SU-DHL-6 (cell line): ENCODE results near the gene NME9.

Experiments used
- H2AFZ ChIP-seq: fragments of 200-600 bp; sonication (generic); 2 replicates; pipeline ENCODE4 v1.6.1; 2014; ENCODE audit warnings: low read depth, mild to moderate bottlenecking, moderate library complexity, mixed read lengths, antibody characterized with exemption, low read length; ENCODE audit not compliant: severe bottlenecking
- H3F3A ChIP-seq: fragments of 200-600 bp; shearing (Covaris generic); 2 replicates; pipeline ENCODE4 v1.6.0; 2016; ENCODE audit warnings: antibody characterized with exemption, mild to moderate bottlenecking; ENCODE audit not compliant: insufficient read depth
- H3K27ac ChIP-seq: fragments of 200-600 bp; sonication (generic); 2 replicates; pipeline ENCODE4 v1.5.1; 2016; ENCODE audit warnings: low read depth, mild to moderate bottlenecking, low read length, moderate library complexity, mixed read lengths
- H3K27me3 ChIP-seq: fragments of 200-600 bp; sonication (generic), shearing (Covaris generic); 2 replicates; pipeline ENCODE4 v1.6.0; 2014; ENCODE audit warnings: mild to moderate bottlenecking, low read length
- H3K36me3 ChIP-seq: fragments of 200-600 bp; sonication (generic); 2 replicates; pipeline ENCODE4 v1.6.1; 2014; ENCODE audit warnings: mild to moderate bottlenecking, low read length, mixed read lengths
- H3K4me2 ChIP-seq: fragments of 300-600, 200-600 bp; shearing (Covaris generic), sonication (generic); 2 replicates; pipeline ENCODE4 v1.6.0; 2014; ENCODE audit warnings: low read length, low read depth, mild to moderate bottlenecking; ENCODE audit not compliant: poor library complexity, severe bottlenecking
- H3K4me3 ChIP-seq: fragments of 200-600 bp; sonication (generic); 2 replicates; pipeline ENCODE4 v1.5.1; 2014; ENCODE audit warnings: antibody characterized with exemption, low read length, mild to moderate bottlenecking, mixed read lengths; ENCODE audit not compliant: insufficient read depth, poor library complexity, severe bottlenecking
- H3K79me2 ChIP-seq: fragments of 200-600 bp; sonication (generic); 2 replicates; pipeline ENCODE4 v1.6.1; 2014; ENCODE audit warnings: mild to moderate bottlenecking, low read length, moderate library complexity; ENCODE audit not compliant: insufficient read depth
- H3K9ac ChIP-seq: fragments of 200-600 bp; sonication (generic); 2 replicates; pipeline ENCODE4 v1.7.0; 2014; ENCODE audit warnings: mild to moderate bottlenecking, low read length
- H3K9me2 ChIP-seq: fragments of 200-600 bp; sonication (generic); replicated peaks from 2 replicates; pipeline ENCODE4 v1.6.1; 2014; ENCODE audit warnings: low read length; ENCODE audit not compliant: insufficient read depth
- H3K9me3 ChIP-seq: fragments of 200-600 bp; sonication (generic); 2 replicates; pipeline ENCODE4 v1.6.1; 2014; ENCODE audit warnings: low read length, mixed read lengths; ENCODE audit not compliant: insufficient read depth
- H4K20me1 ChIP-seq: fragments of 200-600 bp; sonication (generic); 2 replicates; pipeline ENCODE4 v1.6.1; 2014; ENCODE audit warnings: low read depth, mild to moderate bottlenecking, antibody characterized with exemption, low read length, moderate library complexity, mixed read lengths
- CTCF ChIP-seq: fragments of 200-600 bp; sonication (generic); IDR thresholded peaks from one replicate; pipeline ENCODE4 v1.5.1; 2017; ENCODE audit warnings: antibody characterized with exemption, mild to moderate bottlenecking, low read length, moderate library complexity; ENCODE audit not compliant: insufficient read depth, poor library complexity, severe bottlenecking
- EZH2phosphoT487 ChIP-seq: fragments of 200-600 bp; sonication (generic), shearing (Covaris generic); conservative IDR thresholded peaks from 2 replicates; pipeline ENCODE4 v1.6.1; 2018; ENCODE audit warnings: mild to moderate bottlenecking, antibody characterized with exemption, low read length, moderate library complexity, mixed read lengths

NME9 gene

GRCh38 chr3:138323971-138324370 is 5.7 kb downstream of the NME9 start:
- Histone ChIP-seq H3K9me3 (no peaks in the 10 kb centered on the region), H3K4me2 (no peak overlapping the region), H3K79me2 (no peaks in the 10 kb centered on the region), H3K27me3 (no peaks in the 10 kb centered on the region), H3K4me3 (no peak overlapping the region), H3F3A (peaks cover 4% of the 10 kb centered on the region; the same call in 1 of the 2 replicates), H2AFZ (no peak overlapping the region), H4K20me1 (no peaks in the 10 kb centered on the region), H3K27ac (no peak overlapping the region), H3K9ac (no peak overlapping the region), H3K36me3 (no peaks in the 10 kb centered on the region), H3K9me2 (no peaks in the 10 kb centered on the region)
- TF ChIP-seq CTCF (no peak), EZH2phosphoT487 (no peak)

- Histone ChIP-seq H2AFZ (no peak overlapping the region), H3K9me3 (no peaks in the 10 kb centered on the region), H4K20me1 (no peaks in the 10 kb centered on the region), H3K4me2 (no peak overlapping the region), H3K4me3 (no peak overlapping the region), H3K79me2 (no peaks in the 10 kb centered on the region), H3K27me3 (no peaks in the 10 kb centered on the region), H3K9me2 (no peaks in the 10 kb centered on the region), H3F3A (no peaks in the 10 kb centered on the region), H3K36me3 (no peaks in the 10 kb centered on the region), H3K27ac (no peak overlapping the region), H3K9ac (no peak overlapping the region)
- no peak for TF ChIP-seq CTCF
- no peak for TF ChIP-seq EZH2phosphoT487
Measured at GRCh38 chr3:138317687-138318086, 12.0 kb downstream of the NME9 start.

- Histone ChIP-seq H4K20me1 (no peaks in the 10 kb centered on the region), H3K36me3 (no peaks in the 10 kb centered on the region), H3K9ac (no peak overlapping the region), H3K79me2 (no peaks in the 10 kb centered on the region), H2AFZ (no peak overlapping the region), H3K9me2 (no peaks in the 10 kb centered on the region), H3K27me3 (no peaks in the 10 kb centered on the region), H3K4me2 (no peak overlapping the region), H3K27ac (no peak overlapping the region), H3F3A (no peaks in the 10 kb centered on the region), H3K9me3 (no peaks in the 10 kb centered on the region), H3K4me3 (no peak overlapping the region)
- TF ChIP-seq CTCF (no peak), EZH2phosphoT487 (no peak)
Measured at GRCh38 chr3:138314751-138315150, 14.9 kb downstream of the NME9 start.
